Caco-2 (cell line): ENCODE measurements around the gene ARL6. TPM values are rescaled to one million over a fixed set of nuclear protein-coding genes. Genes with fewer than 3 reads are reported as not detected.

Experiments used
- BruUV-seq: library from RNA; stranded (reverse); fragments of 400-500 nt; replicated peaks from 2 replicates; lab custom pipeline; 2021; lab: Mats Ljungman, UMichigan
- CTCF ChIA-PET: fragments of 300-600 bp; sonication (Branson Sonifier 250); formaldehyde crosslinking; loops from one replicate; lab custom pipeline; 2022; ENCODE audit warnings: antibody characterized with exemption; lab: Charles Lee
- POLR2A ChIA-PET: fragments of 300-600 bp; sonication (Branson Sonifier 250); formaldehyde crosslinking; loops from one replicate; lab custom pipeline; 2022; ENCODE audit warnings: antibody characterized with exemption; lab: Charles Lee
- DNase-seq, 2 experiments: peaks; one replicate each; pipeline versions ENCODE4 v3.0.0 to v3.0.0-alpha.2; 2020 to 2022
- H3K27me3 ChIP-seq: replicated peaks from 2 replicates; pipeline ENCODE4 v1.6.0; 2011; ENCODE audit warnings: low read length; ENCODE audit not compliant: control insufficient read depth, insufficient read depth
- H3K36me3 ChIP-seq: 2 replicates; pipeline ENCODE4 v1.5.1; 2011; ENCODE audit warnings: low read length; ENCODE audit not compliant: control insufficient read depth, insufficient read depth
- H3K4me1 ChIP-seq: fragments of 250-450 bp; sonication (Bioruptor Pico); 2 replicates; pipeline ENCODE4 v1.5.1; 2020; ENCODE audit warnings: mild to moderate bottlenecking
- H3K4me3 ChIP-seq: 2 replicates; pipeline ENCODE4 v1.5.1; 2011; ENCODE audit warnings: low read depth, mild to moderate bottlenecking, control low read depth, low read length
- H3K9me3 ChIP-seq: fragments of 250-450 bp; sonication (Bioruptor Pico); 2 replicates; pipeline ENCODE4 v1.5.1; 2020; ENCODE audit warnings: mild to moderate bottlenecking, moderate library complexity
- H3K27ac Mint-ChIP-seq: one replicate; pipeline ENCODE4 v1.8.0; 2022; ENCODE audit warnings: mixed read lengths; ENCODE audit not compliant: unreplicated experiment
- H3K27me3 Mint-ChIP-seq: one replicate; pipeline ENCODE4 v1.8.0; 2022; ENCODE audit warnings: mixed read lengths; ENCODE audit not compliant: insufficient read depth, unreplicated experiment
- H3K36me3 Mint-ChIP-seq: one replicate; pipeline ENCODE4 v1.8.0; 2022; ENCODE audit warnings: mild to moderate bottlenecking, mixed read lengths; ENCODE audit not compliant: insufficient read depth, unreplicated experiment
- H3K4me1 Mint-ChIP-seq: one replicate; pipeline ENCODE4 v1.8.0; 2022; ENCODE audit warnings: low read depth, mixed read lengths; ENCODE audit not compliant: unreplicated experiment
- H3K4me3 Mint-ChIP-seq: one replicate; pipeline ENCODE4 v1.8.0; 2022; ENCODE audit warnings: mild to moderate bottlenecking, moderate library complexity, mixed read lengths; ENCODE audit not compliant: unreplicated experiment
- H3K9me3 Mint-ChIP-seq: one replicate; pipeline ENCODE4 v1.8.0; 2022; ENCODE audit warnings: mixed read lengths; ENCODE audit not compliant: unreplicated experiment
- CTCF ChIP-seq, 2 experiments: fragments of 200-600 bp in 1 of 2; IDR thresholded peaks; 1 replicate in 1 of 2; 2 replicates in 1 of 2; pipeline versions ENCODE4 v1.5.1 to v1.8.0; 2011 to 2022; ENCODE audit warnings: antibody characterized with exemption in 1 of 2, control low read depth in 1 of 2, inconsistent platforms in 1 of 2, low read depth in 1 of 2, low read length in 1 of 2, mild to moderate bottlenecking in 1 of 2, moderate library complexity in 1 of 2; ENCODE audit not compliant: insufficient read depth in 1 of 2, severe bottlenecking in 1 of 2, unreplicated experiment in 1 of 2
- intact Hi-C: fragments of 100-400 bp; cut with micrococcal nuclease; formaldehyde crosslinking; loops from one replicate; pipeline ENCODE4 v1.10.0; 2022; ENCODE audit not compliant: unreplicated experiment
- total RNA-seq: library from RNA; stranded (reverse); gene quantifications from 2 replicates; pipeline ENCODE4 v1.2.3, GENCODE V29; 2022

Gene ARL6
- total RNA-seq, 1 experiment from 2014 or later: 2.0 TPM

GRCh38 chr3:97821287-97821773, 56.8 kb downstream of the ARL6 start:
- no peak overlapping the region for H3K27ac Mint-ChIP-seq
- TF ChIP-seq CTCF (IDR thresholded peaks at IDR 0.05; ENCODE audit: insufficient read depth in 1 of 2, low read depth in 1 of 2, low read length in 1 of 2, severe bottlenecking in 1 of 2, unreplicated experiment in 1 of 2): no peak
- peak overlapping the region; percentile 58 for H3K4me3 ChIP-seq
- H3K36me3 ChIP-seq: no peaks in the 10 kb centered on the region
- DNase-seq: peak; percentile 33 to 35
- no TSS peak for BruUV-seq
- ChIA-PET CTCF (interaction anchor here (0.9 kb wide), 1 partner anchor 199 kb away, joined by 3 read pairs; no protein-coding TSS in a partner anchor), POLR2A (no interaction called here)
- H3K27me3 ChIP-seq: peaks cover 2% of the 10 kb centered on the region; the same call in 1 of the 2 replicates
- intact Hi-C loops: loop anchor here (1.0 to 10.0 kb wide), 2 partner anchors 28 to 123 kb away; no protein-coding TSS in a partner anchor
- H3K4me1 Mint-ChIP-seq: peaks cover 8% of the 10 kb centered on the region
- peak overlapping the region; percentile 82 for H3K4me3 Mint-ChIP-seq
- no peaks in the 10 kb centered on the region for H3K36me3 Mint-ChIP-seq
- peaks cover 34% of the 10 kb centered on the region for H3K27me3 Mint-ChIP-seq
- no peaks in the 10 kb centered on the region for H3K9me3 Mint-ChIP-seq
- H3K4me1 ChIP-seq: no peaks in the 10 kb centered on the region
- no peaks in the 10 kb centered on the region for H3K9me3 ChIP-seq

GRCh38 chr3:97821774-97822358, 57.3 kb downstream of the ARL6 start, which contains the start of gene CRYBG3:
Gene CRYBG3, plus strand, starts transcription at chr3:97822011. Its CDS starts 196 bp downstream, at chr3:97822207.
- ChIA-PET CTCF (interaction anchor here (0.9 kb wide), 1 partner anchor 199 kb away, joined by 3 read pairs; no protein-coding TSS in a partner anchor), POLR2A (no interaction called here)
- intact Hi-C loops: loop anchor here (1.0 to 10.0 kb wide), 2 partner anchors 29 to 123 kb away; no protein-coding TSS in a partner anchor
- Mint-ChIP-seq H3K9me3 (no peaks in the 10 kb centered on the region), H3K4me3 (peak within 1 kb of the TSS; percentile 82), H3K27ac (peak within 1 kb of the TSS; percentile 34), H3K27me3 (peaks cover 32% of the 10 kb centered on the region), H3K4me1 (peaks cover 8% of the 10 kb centered on the region), H3K36me3 (no peaks in the 10 kb centered on the region)
- H3K4me1 ChIP-seq: no peaks in the 10 kb centered on the region
- peak; percentile 59 to 78 for DNase-seq
- no peaks in the 10 kb centered on the region for H3K36me3 ChIP-seq
- H3K9me3 ChIP-seq: no peaks in the 10 kb centered on the region
- H3K27me3 ChIP-seq: peaks cover 2% of the 10 kb centered on the region; the same call in 1 of the 2 replicates
- BruUV-seq: no TSS peak
- peak in 1 of 2 experiments; percentile 36 for TF ChIP-seq CTCF (IDR thresholded peaks at IDR 0.05; ENCODE audit: insufficient read depth in 1 of 2, low read depth in 1 of 2, low read length in 1 of 2, severe bottlenecking in 1 of 2, unreplicated experiment in 1 of 2)
- peak within 1 kb of the TSS; percentile 58 for H3K4me3 ChIP-seq

DNA sequence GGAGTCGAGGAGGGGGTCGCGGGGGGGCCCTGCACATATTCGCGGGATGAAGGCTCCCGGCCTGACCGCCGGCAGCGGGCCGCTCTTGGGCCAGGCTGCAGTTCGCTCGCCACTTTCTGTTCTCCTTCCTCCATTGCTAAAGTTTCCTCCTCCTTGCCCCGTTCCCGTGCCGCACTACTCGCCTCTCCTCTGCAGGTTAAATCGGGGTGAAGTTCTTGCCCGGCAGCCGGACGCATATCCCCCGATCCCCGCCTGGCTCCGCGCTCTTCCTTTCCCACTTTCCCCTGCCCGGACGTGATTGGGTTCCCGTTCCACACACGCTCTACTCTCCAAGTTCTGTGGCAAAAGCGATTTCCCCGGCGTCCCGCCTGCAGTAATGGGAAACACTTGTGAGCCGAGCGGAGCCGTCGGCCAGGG, 57.8 kb downstream of the ARL6 start:
- peaks cover 31% of the 10 kb centered on the region for H3K27me3 Mint-ChIP-seq
- TF ChIP-seq CTCF (IDR thresholded peaks at IDR 0.05; ENCODE audit: insufficient read depth in 1 of 2, low read depth in 1 of 2, low read length in 1 of 2, severe bottlenecking in 1 of 2, unreplicated experiment in 1 of 2): no peak
- no peaks in the 10 kb centered on the region for H3K9me3 ChIP-seq
- no peaks in the 10 kb centered on the region for H3K4me1 ChIP-seq
- BruUV-seq: no TSS peak
- H3K27me3 ChIP-seq: peaks cover 2% of the 10 kb centered on the region; the same call in 1 of the 2 replicates
- POLR2A ChIA-PET: no interaction called here
- peaks cover 8% of the 10 kb centered on the region for H3K4me1 Mint-ChIP-seq
- DNase-seq: peak; percentile 22 to 29
- H3K4me3 Mint-ChIP-seq: peak overlapping the region; percentile 82
- peak overlapping the region; percentile 34 for H3K27ac Mint-ChIP-seq
- no peaks in the 10 kb centered on the region for H3K36me3 Mint-ChIP-seq
- H3K36me3 ChIP-seq: no peaks in the 10 kb centered on the region
- CTCF ChIA-PET: interaction anchor here (0.9 kb wide), 1 partner anchor 198 kb away, joined by 3 read pairs; no protein-coding TSS in a partner anchor
- peak overlapping the region; percentile 58 for H3K4me3 ChIP-seq
- H3K9me3 Mint-ChIP-seq: no peaks in the 10 kb centered on the region
- intact Hi-C loops: loop anchor here (10.0 kb wide), 1 partner anchor 122 kb away; no protein-coding TSS in a partner anchor
